Ishikawa (cell line): ENCODE results near the gene SDK1.

ENCODE experiments used
- CEBPB ChIP-seq: IDR thresholded peaks from 2 replicates; pipeline ENCODE4 v1.6.1; 2012
- CREB1 ChIP-seq: IDR thresholded peaks from 2 replicates; pipeline ENCODE4 v1.6.1; 2012; ENCODE audit warnings: low read depth
- EGR1 ChIP-seq: IDR thresholded peaks from 2 replicates; pipeline ENCODE4 v1.6.1; 2012
- EP300 ChIP-seq: IDR thresholded peaks from 2 replicates; pipeline ENCODE4 v1.6.1; 2012; ENCODE audit warnings: borderline replicate concordance
- FOXM1 ChIP-seq: IDR thresholded peaks from 2 replicates; pipeline ENCODE4 v1.6.1; 2012; ENCODE audit warnings: low read depth, borderline replicate concordance
- NFIC ChIP-seq: IDR thresholded peaks from 2 replicates; pipeline ENCODE4 v1.6.1; 2012
- TAF1 ChIP-seq: IDR thresholded peaks from 2 replicates; pipeline ENCODE4 v1.6.1; 2012; ENCODE audit warnings: low read depth, mild to moderate bottlenecking
- TCF12 ChIP-seq: IDR thresholded peaks from 2 replicates; pipeline ENCODE4 v1.6.1; 2012; ENCODE audit warnings: low read depth
- TEAD4 ChIP-seq: IDR thresholded peaks from 2 replicates; pipeline ENCODE4 v1.6.1; 2012
- YY1 ChIP-seq: IDR thresholded peaks from 2 replicates; pipeline ENCODE4 v1.6.1; 2012; ENCODE audit warnings: low read depth
- ZBTB7A ChIP-seq: IDR thresholded peaks from 2 replicates; pipeline ENCODE4 v1.6.1; 2012; ENCODE audit warnings: low read depth
- TF ChIP-seq, protein P1 (sequence below): IDR thresholded peaks from 2 replicates; pipeline ENCODE4 v1.6.1; 2012
- TF ChIP-seq, protein P2 (sequence below): IDR thresholded peaks from 2 replicates; pipeline ENCODE4 v1.6.1; 2012; ENCODE audit warnings: low read depth, mild to moderate bottlenecking
- TF ChIP-seq, protein P3 (sequence below): IDR thresholded peaks from 2 replicates; pipeline ENCODE4 v1.6.1; 2012

SDK1 gene

DNA sequence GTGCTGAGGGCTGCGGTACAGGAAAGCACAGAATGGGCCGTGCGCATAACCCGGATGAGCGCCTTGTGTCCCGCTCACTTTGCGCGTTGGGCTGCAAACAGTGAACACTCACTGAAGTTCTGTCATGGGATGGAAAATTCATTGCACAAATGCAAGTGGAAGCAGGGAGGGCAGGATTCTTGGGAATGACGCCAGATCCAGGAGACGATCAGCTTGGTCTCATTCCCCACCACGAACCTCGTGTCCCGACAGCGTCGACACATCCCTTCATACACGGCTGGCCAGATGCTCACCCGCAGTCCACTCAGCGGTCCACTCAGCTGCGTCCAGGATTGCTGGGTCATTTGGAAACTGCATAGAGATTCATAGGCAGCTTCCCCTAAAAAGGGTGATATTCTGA lies 607.1 kb downstream of the SDK1 start:
- TF ChIP-seq, protein P1, sequence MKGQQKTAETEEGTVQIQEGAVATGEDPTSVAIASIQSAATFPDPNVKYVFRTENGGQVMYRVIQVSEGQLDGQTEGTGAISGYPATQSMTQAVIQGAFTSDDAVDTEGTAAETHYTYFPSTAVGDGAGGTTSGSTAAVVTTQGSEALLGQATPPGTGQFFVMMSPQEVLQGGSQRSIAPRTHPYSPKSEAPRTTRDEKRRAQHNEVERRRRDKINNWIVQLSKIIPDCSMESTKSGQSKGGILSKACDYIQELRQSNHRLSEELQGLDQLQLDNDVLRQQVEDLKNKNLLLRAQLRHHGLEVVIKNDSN = no peak
- TF ChIP-seq, protein P2, sequence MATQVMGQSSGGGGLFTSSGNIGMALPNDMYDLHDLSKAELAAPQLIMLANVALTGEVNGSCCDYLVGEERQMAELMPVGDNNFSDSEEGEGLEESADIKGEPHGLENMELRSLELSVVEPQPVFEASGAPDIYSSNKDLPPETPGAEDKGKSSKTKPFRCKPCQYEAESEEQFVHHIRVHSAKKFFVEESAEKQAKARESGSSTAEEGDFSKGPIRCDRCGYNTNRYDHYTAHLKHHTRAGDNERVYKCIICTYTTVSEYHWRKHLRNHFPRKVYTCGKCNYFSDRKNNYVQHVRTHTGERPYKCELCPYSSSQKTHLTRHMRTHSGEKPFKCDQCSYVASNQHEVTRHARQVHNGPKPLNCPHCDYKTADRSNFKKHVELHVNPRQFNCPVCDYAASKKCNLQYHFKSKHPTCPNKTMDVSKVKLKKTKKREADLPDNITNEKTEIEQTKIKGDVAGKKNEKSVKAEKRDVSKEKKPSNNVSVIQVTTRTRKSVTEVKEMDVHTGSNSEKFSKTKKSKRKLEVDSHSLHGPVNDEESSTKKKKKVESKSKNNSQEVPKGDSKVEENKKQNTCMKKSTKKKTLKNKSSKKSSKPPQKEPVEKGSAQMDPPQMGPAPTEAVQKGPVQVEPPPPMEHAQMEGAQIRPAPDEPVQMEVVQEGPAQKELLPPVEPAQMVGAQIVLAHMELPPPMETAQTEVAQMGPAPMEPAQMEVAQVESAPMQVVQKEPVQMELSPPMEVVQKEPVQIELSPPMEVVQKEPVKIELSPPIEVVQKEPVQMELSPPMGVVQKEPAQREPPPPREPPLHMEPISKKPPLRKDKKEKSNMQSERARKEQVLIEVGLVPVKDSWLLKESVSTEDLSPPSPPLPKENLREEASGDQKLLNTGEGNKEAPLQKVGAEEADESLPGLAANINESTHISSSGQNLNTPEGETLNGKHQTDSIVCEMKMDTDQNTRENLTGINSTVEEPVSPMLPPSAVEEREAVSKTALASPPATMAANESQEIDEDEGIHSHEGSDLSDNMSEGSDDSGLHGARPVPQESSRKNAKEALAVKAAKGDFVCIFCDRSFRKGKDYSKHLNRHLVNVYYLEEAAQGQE = no peak
- TF ChIP-seq YY1 (no peak), EGR1 (no peak)

DNA sequence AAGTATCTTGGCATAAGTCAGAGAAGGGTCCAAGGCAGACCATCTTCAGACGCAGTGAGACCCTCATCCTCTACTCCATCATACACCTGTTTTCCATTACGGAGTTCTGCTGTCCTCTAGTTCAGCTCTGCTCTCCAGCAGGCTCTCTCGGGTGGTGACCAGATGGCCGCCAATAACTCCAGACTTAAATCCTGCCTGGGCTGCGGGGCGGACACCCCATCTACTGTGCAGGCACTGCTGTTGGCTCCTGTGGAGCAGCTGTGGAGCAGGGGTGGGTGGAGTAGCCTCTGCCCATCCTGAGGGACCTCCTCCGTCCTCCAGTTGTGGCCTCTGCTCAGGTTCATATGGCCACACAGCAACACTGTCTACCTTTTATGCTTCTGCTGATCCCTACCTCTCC lies 608.1 kb downstream of the SDK1 start:
- TF ChIP-seq FOXM1 (no peak), TCF12 (no peak), TEAD4 (no peak), EGR1 (no peak), TAF1 (no peak), EP300 (no peak)
- TF ChIP-seq, protein P2 = no peak
- TF ChIP-seq, protein P1 = no peak

DNA sequence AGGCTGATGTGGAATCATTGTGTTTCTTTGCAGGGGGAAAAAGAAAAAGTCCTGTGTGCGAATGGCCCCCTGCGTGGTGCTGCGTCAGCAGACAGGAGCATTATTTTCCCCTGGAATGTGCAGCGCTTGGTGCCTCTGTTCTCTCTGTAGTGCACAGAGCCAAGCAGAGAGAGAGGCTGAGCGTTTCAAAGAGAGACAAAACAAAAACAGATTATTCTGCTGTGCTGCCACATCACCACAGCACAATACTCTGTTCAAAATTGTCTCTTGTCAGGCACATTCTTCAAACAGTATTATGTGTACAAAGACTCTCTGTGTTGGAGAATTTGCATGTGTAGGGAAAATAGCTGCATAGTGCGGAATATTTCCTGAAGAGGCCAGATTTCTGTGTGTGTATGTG lies 609.0 kb downstream of the SDK1 start:
- TF ChIP-seq TAF1 = no peak
- TF ChIP-seq CREB1 = no peak
- no peak for TF ChIP-seq EGR1
- TF ChIP-seq YY1 = no peak
- TF ChIP-seq, protein P2 = no peak
- TF ChIP-seq ZBTB7A = no peak
- no peak for TF ChIP-seq TCF12
- TF ChIP-seq CEBPB = no peak

DNA sequence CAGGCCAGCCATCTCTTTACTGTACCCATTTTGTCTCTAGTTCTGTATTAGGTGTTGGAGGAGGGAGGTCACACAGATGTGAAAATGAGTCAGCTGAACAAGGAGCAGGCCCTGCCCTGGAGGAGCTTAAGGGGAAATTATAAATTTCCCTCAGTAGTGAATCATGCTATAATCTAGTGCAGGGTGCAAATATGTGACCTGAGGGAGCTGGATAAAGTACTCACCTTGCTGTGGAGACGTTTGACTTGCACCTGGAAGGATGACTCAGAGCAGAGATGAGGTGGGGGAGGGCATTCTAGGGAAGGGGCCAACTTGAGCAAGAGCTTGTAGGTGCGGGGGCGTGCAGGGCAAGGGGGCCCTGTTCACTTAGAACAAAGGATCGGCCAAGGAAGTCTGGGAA lies 610.6 kb downstream of the SDK1 start:
- TF ChIP-seq TCF12 (no peak), CREB1 (no peak)

DNA sequence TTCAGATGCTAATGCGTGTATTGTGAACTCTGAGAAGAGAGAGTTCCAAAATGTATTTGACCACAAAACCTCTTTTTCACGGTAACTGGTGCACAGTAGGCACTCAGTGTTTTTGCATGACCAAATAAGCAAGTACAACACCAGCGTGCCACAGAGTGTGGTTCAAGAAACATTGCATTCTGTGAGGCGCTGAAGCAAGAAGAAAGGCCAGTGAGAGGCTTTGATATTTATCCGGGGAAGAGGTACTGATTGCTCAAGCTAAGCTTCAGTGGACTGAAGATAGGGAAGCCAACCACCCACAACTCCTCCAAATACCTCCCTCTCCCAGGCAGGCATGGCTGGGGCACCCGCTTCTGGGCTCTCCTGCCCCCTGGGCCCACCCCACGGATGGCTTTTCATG lies 611.2 kb downstream of the SDK1 start:
- TF ChIP-seq, protein P3, sequence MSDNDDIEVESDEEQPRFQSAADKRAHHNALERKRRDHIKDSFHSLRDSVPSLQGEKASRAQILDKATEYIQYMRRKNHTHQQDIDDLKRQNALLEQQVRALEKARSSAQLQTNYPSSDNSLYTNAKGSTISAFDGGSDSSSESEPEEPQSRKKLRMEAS = no peak
- TF ChIP-seq TAF1 (no peak), NFIC (no peak), YY1 (no peak), CEBPB (no peak), TEAD4 (no peak), FOXM1 (no peak), CREB1 (no peak)
- TF ChIP-seq, protein P2 = no peak
